Activated CD4-positive, alpha-beta T cell treated with anti-CD3 and anti-CD28 coated beads, Interleukin-2, amount 50 U/mL, for 1 hour (primary cell): Measurements from ENCODE around the gene KIAA0513.

Experiments
- DNase-seq: peaks from one replicate; pipeline ENCODE4 v3.0.0-alpha.2; 2020

Gene KIAA0513

DNA sequence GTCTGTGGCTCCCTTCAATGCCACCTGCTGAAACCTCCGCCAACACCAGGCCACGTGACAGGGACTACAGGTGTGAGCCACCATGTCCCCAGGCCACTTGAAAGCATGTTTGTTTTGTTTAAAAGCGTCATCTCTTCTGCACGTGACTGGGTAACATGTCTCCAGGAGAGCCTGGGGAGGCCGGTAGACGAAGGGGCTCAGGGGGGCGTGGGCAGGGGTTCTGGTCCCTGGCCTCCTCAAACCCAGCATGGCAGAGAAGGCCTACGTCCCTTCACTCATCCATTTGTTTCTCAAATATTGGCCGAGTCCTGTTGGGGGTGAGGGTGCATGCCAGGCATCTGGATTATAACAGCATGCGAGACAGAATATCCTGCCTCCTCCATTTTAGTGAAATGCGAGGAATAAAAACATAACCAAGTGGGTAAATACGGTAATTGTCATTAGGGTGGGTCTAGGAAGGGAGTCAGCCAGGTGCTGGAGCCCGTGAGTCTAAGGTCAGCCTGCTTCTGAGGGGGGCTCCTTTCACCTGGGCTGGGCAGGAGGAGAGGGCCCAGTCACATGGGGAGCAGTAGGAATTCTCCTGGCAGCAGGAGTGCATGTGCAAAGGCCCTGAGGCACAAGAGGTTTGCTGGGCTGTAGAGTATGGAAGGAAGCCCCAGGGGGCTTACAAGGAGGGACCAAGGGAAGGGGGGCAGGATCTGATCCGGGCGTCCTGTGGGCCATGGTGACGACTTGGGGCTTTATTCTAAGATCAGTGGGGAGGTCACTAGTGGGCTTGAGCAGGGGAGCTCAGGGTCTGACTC is 111.4 kb downstream of the KIAA0513 start:
- no peak for DNase-seq

DNA sequence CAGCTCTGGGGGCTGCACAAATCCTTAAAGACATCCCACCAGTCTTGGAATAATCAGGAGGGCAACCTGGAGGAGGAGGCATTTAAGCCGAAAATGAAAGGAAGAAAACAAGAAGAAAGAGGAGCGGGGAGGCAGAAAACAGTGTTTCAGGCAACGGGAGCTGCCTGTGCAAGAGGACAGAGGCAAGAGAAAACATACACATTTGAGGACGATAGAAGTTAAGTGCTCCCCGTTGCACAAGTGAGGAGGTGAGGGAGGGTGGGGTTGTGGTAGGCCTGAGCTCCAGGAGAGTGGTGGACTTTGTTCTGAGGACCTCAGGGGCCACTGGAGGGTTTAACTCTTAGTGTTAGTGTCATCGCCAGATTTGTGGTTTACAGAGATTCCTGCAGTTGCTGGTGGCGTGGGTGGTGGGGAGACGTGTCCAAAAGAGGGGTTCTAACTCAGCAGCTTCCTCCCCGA is 112.3 kb downstream of the KIAA0513 start:
- no peak for DNase-seq

- DNase-seq, result no peak
These were observed 112.9 kb downstream of the KIAA0513 start for GRCh38 chr16:85140455-85141012.

DNA sequence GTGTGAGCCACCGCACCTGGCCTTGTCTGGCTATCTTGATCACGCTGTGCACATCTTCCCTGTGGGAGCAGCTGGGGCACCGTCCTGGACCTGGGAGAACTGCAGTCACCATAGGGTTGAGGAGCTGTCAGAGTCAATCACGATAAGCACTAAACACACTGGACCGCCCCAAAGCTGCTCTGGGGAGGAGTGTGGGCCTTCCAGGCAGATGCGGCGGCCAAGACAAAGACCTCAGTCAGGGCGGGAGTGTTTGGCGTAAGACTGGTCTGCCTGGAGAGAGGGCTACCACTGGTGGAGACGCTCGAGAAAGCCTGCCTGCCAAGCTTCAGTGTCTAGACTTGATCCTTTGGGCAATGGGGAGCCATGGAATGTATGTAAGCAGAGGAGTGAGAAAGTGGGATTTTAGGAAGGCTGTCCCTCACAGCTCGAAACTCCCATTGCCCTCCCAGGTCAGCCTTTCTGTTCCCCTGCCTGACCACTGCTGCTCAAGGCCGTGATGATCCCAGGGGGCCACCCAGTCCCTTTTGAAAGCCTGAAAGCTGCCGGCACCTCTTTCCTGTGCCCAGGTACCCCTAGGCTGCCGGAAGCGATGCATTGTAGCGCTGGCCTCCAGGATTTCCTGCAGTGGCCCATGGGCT is 114.0 kb downstream of the KIAA0513 start:
- DNase-seq, result no peak

GRCh38 chr16:85142129-85142513 is 114.5 kb downstream of the KIAA0513 start:
- DNase-seq, result no peak

GRCh38 chr16:85142771-85143211 is 115.2 kb downstream of the KIAA0513 start:
- DNase-seq, result no peak
